NCI-H526 treated with DMSO at 0.1 percent for 48 hours (cell line): ENCODE data around the gene PDE6A.

Source experiments
- DNase-seq: peaks from one replicate; lab custom pipeline; 2025; lab: John Stamatoyannopoulos, UW

Gene PDE6A

DNA sequence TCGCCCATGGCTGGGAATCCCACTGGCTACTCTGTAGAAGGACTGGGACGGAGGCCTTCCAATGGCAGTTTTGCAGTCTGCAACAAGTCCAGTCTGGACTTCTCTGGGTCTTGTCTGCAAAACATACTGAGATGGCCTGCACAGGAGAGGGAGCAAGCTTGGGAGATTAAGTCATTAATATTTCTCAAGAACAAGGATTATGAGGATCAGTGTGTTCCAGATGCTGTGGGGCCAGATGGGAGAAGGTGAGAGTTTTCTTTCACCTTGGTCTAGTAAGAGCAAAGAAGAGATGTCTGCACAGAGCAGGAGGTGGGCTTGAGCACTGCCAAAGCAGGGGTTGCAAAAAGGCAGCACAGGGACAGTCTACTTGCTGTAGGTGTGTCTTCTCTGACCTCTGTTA lies at the start of gene PDE6A:
Gene PDE6A, minus strand, starts transcription at position 128 of the 400 bp plus-strand sequence. Its CDS starts 120 bp downstream, at position 8.
- DNase-seq = no peak

DNA sequence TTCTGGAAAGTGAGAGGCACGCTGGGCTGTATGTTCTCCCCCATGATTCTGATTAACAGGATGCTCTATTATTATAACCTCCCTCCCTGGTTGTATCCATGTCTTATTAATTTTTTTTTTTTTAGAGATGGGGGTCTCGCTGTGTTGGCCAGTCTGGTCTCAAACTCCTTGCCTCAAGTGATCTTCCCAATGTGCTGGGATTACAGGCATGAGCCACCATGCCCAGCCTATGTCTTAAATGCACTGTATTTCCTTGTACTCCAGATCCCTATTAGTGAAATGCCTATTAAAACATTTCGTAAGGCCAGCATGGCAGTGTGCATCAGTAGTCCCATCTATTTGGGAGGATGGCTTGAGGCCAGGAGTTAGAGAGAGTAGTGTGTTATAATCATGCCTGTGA lies 48.9 kb upstream of the PDE6A start:
- DNase-seq = no peak

DNA sequence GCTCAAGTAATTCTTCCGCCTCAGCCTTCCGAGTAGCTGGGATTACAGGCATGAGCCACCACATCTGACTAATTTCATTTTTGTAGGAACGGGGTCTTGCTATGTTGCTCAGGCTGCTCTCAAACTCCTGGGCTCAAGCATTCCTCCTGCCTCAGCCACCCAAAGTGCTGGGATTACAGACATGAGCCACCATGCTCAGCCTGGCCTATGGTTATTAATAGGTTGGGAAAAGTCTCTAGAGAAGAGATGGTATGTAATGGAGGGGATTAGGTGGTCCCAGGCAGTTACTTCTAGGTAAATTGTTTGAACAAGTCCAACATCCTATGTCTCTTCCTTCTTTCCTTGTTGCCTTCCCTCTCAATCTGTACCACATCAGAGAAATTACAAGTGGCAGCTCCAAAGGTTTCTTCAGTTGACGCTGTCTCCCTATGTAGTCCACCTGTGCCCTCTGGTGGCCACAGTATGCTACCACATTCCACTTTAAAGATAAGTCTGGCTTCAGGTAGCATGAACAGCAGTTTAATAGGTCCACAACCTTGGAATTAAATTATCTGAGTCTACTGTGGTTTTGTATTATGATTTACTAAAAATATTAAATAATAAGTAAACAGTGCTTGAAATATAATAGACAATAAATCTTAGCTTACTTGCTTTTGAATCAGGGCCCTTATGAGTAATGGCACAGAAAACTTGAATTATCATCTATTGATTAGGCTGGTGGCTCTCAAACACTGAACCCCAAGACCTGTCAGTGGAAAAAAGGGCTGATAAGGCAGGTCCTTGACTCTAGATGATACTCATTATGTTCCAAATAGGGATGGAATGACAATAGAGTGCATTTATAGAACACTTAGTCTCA lies 46.2 kb upstream of the PDE6A start:
- DNase-seq = peak; percentile 33

DNA sequence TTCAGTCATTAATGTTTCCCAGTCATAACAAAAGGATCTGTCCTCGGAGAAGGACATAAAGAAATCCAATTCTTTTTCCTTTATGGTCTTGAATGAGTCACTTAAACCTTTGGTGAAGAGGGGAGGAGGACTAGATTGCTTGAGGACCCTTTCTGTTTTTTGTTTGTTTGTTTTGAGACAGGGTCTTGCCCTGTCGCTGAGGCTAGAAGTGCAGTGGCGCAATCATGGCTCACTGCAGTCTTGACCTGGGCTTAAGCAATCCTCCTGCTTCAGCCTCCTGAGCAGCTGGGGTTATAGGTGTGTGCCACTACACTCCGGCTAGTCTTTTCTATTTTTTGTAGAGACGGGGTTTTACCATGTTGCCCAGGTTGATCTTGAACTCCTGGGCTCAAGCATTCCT lies 43.5 kb upstream of the PDE6A start:
- DNase-seq = no peak

- no peak for DNase-seq
Measured at GRCh38 chr5:149982505-149982904, 37.9 kb upstream of the PDE6A start.

DNA sequence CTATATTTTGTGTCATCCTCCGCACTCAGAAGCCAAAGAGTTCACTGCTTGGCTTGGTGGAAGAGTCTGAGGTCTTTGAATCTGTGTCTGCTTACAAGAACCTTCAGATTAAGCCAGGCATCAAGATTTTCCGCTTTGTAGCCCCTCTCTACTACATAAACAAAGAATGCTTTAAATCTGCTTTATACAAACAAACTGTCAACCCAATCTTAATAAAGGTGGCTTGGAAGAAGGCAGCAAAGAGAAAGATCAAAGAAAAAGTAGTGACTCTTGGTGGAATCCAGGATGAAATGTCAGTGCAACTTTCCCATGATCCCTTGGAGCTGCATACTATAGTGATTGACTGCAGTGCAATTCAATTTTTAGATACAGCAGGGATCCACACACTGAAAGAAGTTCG lies 36.6 kb upstream of the PDE6A start:
- no peak for DNase-seq

- no peak for DNase-seq
Measured at GRCh38 chr5:149979896-149980295, 35.3 kb upstream of the PDE6A start.

- no peak for DNase-seq
Measured at GRCh38 chr5:149975409-149975808, 30.8 kb upstream of the PDE6A start.

DNA sequence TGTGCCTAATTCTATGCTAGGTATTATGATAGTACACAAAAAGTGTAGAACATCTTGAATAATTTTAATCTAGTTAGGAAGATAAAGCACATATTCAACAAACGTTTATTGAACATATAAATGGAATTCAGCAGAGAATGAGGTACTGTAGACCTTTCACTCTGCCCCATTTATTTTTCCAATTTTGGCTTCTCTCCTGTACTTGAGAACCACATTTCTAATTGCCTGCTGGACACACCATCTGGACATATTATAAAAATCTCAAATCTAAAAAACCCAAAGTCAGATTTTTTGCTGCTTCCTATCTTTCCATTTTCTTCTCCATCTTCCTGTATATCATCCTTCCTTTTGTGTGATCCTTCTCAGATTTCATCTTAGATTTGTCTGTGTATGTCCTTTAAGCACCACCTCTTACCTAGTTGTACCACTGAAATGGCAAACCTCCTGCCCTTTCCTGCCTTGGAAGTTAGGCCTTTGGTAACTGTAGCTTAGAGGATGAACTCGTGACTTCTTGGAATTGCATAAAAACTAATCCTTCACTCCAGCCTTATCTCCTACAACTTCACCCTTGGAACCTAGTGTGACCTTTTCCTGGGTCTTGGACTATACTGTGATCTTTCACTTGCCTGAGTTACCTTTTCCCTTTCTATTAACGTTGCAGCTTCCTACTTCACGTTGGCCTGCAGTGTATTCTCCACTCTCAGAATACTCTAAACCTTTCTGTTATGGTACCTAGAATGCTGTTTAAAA lies 24.8 kb upstream of the PDE6A start:
- DNase-seq = no peak

DNA sequence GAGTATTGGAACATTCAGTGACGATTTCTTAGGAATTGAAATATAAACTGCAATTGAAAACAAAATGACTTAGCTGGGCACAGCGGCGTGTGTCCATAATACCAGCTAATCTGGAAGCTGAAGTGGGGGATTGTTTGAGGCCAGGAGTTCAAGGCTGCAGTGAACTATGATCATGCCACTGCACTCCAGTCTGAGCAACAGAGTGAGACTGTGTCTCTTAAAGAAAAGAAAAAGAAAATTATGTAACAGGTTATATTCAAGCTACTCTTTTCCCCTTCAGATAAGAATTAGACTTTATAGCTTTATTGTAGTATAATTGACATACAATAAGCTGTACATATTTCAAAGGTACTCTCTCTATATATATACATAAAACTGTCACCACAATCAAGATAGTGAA lies 22.4 kb upstream of the PDE6A start:
- DNase-seq = no peak

DNA sequence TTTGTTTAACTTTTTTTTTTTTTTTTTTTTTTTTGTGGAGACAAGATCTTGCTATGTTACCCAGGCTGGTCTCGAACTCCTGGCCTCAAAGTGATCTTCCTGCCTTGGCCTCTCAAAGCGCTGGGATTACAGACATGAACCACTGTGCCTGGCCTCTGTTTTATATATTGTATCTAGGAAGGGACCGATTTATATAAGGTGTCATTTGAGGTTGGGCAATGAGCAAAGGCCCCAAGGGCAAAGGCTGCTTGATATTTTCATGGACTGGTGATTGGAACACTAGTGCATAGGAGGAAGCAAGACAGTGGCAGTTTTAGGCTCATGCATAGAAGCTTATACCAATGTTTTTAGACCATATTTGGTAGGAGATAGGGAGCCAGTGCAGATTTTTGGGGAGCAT lies 19.1 kb upstream of the PDE6A start:
- DNase-seq = no peak

DNA sequence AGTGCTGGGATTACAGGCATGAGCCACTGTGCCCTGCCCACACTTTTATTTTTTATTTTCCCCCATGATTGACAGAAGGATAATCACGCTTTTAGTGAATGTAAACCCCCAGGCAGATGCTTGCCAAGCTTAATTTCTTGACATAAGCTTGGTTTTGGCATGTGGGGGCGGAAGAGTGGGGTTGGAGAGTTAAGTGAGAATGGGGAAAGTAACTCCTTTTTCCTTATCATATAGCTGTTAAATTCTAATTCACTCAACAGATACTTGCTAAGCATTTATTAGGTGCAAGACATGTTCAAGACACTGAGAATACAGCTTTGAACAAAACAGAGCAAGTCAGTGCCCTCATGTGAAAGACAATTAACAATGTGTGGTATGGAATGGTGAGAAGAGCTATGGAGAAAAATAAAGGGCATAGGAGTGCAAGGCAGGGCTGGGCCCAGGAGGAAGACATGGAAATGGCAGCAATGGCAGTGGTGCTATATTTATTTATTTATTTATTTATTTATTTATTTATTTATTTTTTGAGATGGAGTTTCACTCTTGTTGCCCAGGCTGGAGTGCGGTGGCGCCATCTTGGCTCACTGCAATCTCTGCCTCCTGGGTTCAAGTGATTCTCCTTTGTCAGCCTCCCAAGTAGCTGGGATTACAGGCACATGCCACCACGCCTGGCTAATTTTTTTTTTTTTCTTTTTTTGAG lies 18.2 kb upstream of the PDE6A start:
- DNase-seq = no peak

DNA sequence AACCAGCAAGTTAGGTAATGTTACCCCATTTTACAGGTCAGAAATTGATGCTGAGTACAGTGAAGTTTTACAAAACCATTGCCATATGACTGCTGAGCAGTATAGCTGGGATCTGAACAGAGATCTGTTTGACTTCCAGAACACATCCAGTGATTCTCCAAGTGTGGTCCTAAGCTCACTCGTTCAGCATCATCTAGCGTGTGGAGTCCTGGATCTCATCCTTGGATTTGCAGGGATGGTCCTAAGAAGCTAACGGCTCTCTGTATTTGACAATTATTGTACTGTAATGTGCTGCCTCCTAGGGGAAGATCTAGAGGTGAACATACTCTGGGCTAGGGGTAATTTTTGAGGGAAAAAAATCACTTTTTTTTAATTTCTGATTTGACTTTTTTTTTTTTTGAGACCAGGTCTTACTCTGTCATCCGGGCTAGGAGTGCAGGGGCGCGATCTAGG lies 17.4 kb upstream of the PDE6A start:
- peak; percentile 15 for DNase-seq

GRCh38 chr5:149961186-149961685 lies 16.6 kb upstream of the PDE6A start:
- DNase-seq = no peak

DNA sequence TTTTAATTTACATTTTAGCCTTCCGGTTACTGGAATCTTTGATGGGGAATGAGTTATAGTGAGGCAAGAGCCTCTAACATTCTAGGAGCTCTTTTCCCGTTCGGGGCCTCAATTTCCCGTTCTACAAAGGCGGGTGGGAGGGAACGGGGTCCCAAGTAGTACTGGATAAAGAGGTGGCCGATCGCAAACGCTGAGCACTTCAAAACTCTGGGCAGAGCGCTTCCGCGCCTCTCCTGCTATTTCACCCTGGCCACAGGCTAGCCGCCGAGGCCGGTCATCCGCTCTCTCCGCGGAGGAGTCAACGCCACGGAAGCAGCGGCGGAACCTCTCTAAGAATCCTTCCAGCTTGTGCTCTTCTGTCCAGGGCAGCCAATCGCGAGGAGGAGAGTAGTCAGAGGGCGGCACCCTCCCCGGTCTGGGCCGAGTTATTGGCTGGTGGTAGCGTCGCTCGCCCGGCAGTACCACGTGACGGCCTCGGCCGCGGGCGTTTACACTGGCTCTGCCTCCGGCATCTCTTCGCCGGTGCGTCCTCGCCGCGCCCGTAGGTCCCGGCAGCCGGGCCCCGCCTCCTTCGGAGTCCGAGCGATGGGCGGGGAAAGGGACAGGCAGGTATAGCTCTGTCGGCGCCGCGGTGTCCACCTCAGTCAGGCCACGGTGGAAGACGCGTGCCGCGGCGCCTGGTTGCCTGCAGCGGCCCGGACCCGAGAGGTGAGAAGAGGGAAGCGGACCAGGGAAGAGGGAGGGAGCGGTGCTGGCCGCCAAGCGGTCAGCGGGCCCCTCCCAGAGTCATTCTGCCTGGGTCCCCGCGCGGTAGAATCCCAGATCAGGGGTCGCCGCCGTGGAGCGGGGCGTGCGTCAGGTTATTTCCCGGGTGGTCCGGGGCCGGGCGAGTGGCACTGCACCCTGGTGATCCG lies 15.9 kb upstream of the PDE6A start, which contains the start of gene SLC26A2:
Gene SLC26A2, plus strand, starts transcription at position 487 of the 914 bp plus-strand sequence. CDS start 16,895 bp downstream, outside the sequence.
- peak; percentile 97 for DNase-seq

DNA sequence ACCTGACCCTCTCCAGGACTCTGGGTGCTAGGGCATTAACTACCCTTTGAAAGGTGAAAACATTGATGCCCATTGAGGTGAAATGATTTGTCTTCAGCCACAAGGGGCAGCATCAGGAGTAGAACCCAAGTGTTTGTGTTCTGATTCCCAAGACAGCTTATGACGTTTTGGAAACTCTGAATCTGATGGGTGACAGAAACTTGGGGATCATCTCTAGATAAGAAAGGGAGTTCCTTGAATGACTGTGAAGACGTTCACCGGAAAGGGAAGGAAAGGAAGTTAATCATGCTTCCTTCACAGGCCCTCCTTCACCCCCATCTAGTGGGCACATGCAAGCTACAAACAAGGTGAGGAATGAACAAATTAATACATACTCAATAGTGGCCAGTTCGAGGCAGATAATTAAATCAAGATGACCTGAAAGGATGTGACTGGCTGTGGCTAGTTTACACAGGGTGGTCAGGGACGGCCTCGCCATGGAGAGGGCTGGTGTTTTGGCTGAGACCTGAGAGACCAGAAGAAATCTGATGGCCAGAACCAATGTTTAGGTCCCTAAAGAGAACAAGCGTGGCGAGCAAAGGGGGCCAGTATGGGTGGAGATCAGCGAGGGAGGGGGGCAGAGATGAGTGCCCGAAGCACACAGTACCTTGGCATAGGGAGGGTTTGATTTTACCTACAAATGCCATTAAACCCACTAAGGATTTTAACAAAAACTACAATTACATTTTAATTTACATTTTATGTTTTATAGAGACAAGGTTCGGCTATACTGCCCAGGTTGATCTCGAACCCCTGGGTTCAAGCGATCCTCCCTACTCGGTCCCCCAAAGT lies 15.0 kb upstream of the PDE6A start:
- no peak for DNase-seq

GRCh38 chr5:149957855-149958254 lies 13.3 kb upstream of the PDE6A start:
- DNase-seq = no peak

- no peak for DNase-seq
Measured at GRCh38 chr5:149956685-149957084, 12.1 kb upstream of the PDE6A start.

DNA sequence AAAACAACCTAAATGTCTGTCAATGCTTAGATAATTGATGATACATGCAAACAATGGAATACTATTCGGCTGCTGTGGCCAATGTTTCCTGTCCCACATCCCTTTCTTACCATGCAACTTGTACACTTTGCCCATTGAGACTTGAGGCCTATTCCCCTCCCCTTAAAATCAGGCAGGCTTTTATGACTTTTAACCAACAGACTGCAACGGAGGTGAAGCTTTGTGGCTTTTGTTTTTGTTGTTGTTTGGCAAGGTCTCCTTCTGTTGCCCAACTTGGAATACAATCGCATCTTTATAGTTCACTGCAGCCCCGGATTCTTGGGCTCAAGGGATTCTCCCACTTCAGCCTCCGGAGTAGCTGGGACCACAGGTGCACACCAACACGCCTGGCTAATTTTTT lies 10.2 kb upstream of the PDE6A start:
- DNase-seq = no peak

DNA sequence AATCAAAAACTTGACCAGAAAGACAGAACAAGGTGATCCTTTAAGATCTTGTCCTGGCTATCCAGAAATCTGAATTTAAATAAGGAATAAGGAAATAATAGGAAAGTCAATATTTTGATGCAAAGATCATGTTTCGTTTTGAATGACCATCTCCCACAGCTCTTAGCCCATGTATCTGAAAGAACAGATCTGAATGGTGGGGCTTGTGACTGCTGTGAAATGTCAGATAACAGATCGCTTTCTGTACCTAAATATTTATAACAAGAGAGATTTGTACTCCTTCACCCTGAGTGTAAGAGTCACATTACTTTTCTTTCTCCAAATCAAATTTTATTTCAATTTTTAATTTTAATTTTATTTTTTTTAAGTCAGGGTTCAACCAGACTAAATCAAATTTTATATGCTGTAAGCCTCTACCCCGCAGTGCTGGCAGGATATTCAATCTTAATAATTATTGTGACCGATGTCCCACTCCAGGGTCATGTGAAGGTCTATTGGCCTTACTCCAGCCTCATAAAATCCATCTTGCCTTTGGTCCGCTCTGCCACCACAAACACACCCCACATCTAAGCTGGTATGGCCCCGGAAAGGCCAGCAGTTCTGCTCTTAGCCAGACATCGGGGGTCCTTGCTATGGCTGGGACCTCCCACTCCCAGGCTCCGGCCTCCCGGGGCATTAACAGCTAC lies 9.0 kb upstream of the PDE6A start:
- DNase-seq = no peak
